Measurements from ENCODE around the gene SGCD. TPM values are rescaled to one million over a fixed set of nuclear protein-coding genes. Genes with fewer than 3 reads are reported as not detected.
A peak's percentile ranks its signal among the peaks of the same experiment; 100 is the strongest.

SGCD gene

DNA sequence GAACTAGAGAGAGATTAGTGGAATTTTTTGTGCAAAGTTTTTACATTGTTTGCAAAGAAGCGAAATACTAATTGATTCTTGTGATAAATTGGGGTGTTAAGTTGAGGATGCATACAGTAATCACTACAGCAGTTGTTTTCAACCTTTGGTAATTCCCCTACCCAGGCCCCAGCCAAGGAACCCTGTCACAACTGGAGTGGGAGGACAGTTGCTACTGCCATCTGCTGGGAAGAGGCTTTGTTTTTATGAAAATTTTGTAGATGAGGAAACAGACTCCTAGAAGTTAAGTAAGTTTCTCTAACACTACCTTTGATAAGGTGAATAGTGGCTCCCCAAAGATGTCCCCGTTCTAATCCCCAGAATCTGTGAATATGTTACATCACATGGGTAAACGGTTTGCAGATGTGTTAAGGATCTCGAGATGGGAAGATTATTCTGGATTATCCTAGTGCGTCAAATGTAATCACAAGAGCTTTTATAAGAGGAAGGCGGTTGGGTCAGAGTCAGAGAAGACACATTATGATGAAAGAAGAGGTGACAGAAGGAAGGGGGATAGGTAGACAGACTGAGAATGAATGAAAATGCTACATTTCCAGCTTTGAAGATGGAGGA, 489.1 kb downstream of the SGCD start:
- Histone ChIP-seq H3K4me1 (ENCODE audit: control insufficient read depth, low read depth, low read length) (no peaks in the 10 kb centered on the region), H2AK5ac (ENCODE audit: low read length) (no peak overlapping the region), H4K5ac (ENCODE audit: low read length) (no peak overlapping the region), H3K9ac (ENCODE audit: low read length) (no peak overlapping the region), H3K4ac (ENCODE audit: low read depth, low read length) (no peak overlapping the region), H3K79me2 (ENCODE audit: control insufficient read depth, insufficient read depth, low read length) (no peaks in the 10 kb centered on the region), H2BK120ac (ENCODE audit: low read depth, low read length) (no peak overlapping the region), H3K36me3 (ENCODE audit: control insufficient read depth, insufficient read depth, low read length) (no peaks in the 10 kb centered on the region), H3K79me1 (ENCODE audit: low read length) (no peaks in the 10 kb centered on the region), H4K8ac (ENCODE audit: low read depth, low read length) (no peak overlapping the region), H3K4me3 (ENCODE audit: low read length) (no peak overlapping the region), H2BK5ac (ENCODE audit: low read length) (no peak overlapping the region), H2BK15ac (replicated peaks; ENCODE audit: low read depth) (no peak overlapping the region), H3K23ac (ENCODE audit: low read length) (no peak overlapping the region), H3K18ac (ENCODE audit: low read length) (no peak overlapping the region), H3K27ac (ENCODE audit: low read depth, low read length) (no peak overlapping the region), H3K56ac (ENCODE audit: low read length) (no peak overlapping the region), H3K4me2 (ENCODE audit: low read length) (no peak overlapping the region), H3K27me3 (ENCODE audit: insufficient read depth, low read length, poor library complexity) (no peaks in the 10 kb centered on the region)
- peak; percentile 69 for DNase-seq
- no CpG with 5 or more reads among the region's 6 CpGs for WGBS (ENCODE audit: extremely low coverage, insufficient coverage, low lambda C conversion rate)

Small RNAs within 50 kb of the gene (small RNA-seq; reads per million reads assigned to genes)
- not detected for gene AC027308.1 (ENCODE audit: insufficient read depth)
- not detected for gene RNU6-556P (ENCODE audit: insufficient read depth)
